Duodenal mucosa (tissue), 2 donors: ENCODE measurements around the gene GNAQ.

ENCODE experiments used
- H3K27ac ChIP-seq: one replicate; pipeline ENCODE4 v1.7.0; 2013; ENCODE audit warnings: low read depth, low read length
- H3K27me3 ChIP-seq, 2 donors: one replicate each; pipeline ENCODE4 v1.7.0; 2013; ENCODE audit warnings: low read length in 2 of 2, control low read depth in 1 of 2; ENCODE audit not compliant: insufficient read depth in 2 of 2, control insufficient read depth in 1 of 2
- H3K36me3 ChIP-seq, 2 donors: one replicate each; pipeline ENCODE4 v1.7.0; 2013; ENCODE audit warnings: low read length in 2 of 2, control low read depth in 1 of 2; ENCODE audit not compliant: insufficient read depth in 2 of 2, control insufficient read depth in 1 of 2
- H3K4me1 ChIP-seq, 2 donors: one replicate each; pipeline ENCODE4 v1.7.0; 2013; ENCODE audit warnings: low read length in 2 of 2, control low read depth in 1 of 2; ENCODE audit not compliant: insufficient read depth in 2 of 2, control insufficient read depth in 1 of 2
- H3K4me3 ChIP-seq, 2 donors: one replicate each; pipeline ENCODE4 v1.7.0; 2013; ENCODE audit warnings: low read length in 2 of 2, low read depth in 1 of 2
- H3K9ac ChIP-seq, 2 donors: one replicate each; pipeline ENCODE4 v1.7.0; 2013; ENCODE audit warnings: low read length in 2 of 2, low read depth in 1 of 2
- H3K9me3 ChIP-seq, 2 donors: one replicate each; pipeline ENCODE4 v1.7.0; 2013; ENCODE audit warnings: low read length in 2 of 2, control low read depth in 1 of 2; ENCODE audit not compliant: control insufficient read depth in 1 of 2

GNAQ gene

DNA sequence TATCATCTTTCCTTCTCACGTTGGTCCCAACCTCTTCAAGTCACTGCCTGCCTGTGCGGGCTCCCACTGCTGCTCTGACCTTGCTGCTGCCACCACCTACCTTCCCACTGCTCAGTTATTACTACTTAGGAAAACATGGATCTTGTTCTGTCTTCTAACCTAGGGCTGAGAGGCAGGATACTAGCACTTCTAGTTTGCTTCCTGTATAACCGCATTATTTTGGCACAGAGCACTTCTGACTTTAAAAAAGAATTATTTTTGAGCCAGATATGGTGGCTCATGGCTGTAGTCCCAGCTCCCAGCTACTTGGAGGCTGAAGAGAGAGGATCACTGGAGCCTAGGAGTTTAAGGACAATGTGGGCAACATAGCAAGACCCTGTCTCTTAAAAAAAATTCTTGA lies 248.1 kb downstream of the GNAQ start:
- no peaks in the 10 kb centered on the region for H3K4me1 ChIP-seq
- H3K36me3 ChIP-seq, result no peaks in the 10 kb centered on the region
- no peak overlapping the region for H3K4me3 ChIP-seq
- H3K27ac ChIP-seq, result no peak overlapping the region
- no peaks in the 10 kb centered on the region for H3K9me3 ChIP-seq
- H3K9ac ChIP-seq, result no peak overlapping the region
- H3K27me3 ChIP-seq, result no peaks in the 10 kb centered on the region

DNA sequence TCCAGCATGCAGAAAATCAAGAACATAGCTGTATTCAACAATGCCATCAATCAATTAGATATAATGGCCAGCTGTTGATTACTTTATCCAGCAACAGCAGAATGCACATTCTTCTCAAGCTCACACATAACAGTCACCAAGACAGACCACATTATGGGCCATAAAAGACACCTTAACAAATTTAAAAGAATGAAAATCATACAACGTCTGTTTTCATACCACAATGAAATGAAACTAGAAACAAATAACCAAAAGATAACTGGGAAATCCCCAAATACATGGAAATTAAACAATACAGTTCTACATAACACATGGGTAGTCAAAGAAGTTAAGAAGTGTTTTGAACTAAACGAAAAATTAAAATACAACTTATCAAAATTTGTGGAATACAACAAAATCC lies 252.6 kb downstream of the GNAQ start:
- Histone ChIP-seq H3K9me3 (peaks cover 3 to 5% of the 10 kb centered on the region in 2 donors), H3K36me3 (no peaks in the 10 kb centered on the region), H3K9ac (no peak overlapping the region)

GRCh38 chr9:77773381-77773780 lies 258.2 kb downstream of the GNAQ start:
- no peaks in the 10 kb centered on the region for H3K4me1 ChIP-seq
- H3K36me3 ChIP-seq, result no peaks in the 10 kb centered on the region
- no peak overlapping the region for H3K27ac ChIP-seq
- no peak overlapping the region for H3K9ac ChIP-seq
- H3K4me3 ChIP-seq, result no peak overlapping the region
- peaks cover 2 to 5% of the 10 kb centered on the region in 2 donors for H3K9me3 ChIP-seq
- no peaks in the 10 kb centered on the region for H3K27me3 ChIP-seq

More for the DNA sequence above, 252.6 kb downstream of the GNAQ start:
- Histone ChIP-seq H3K4me1 (no peaks in the 10 kb centered on the region), H3K4me3 (no peak overlapping the region), H3K27me3 (no peaks in the 10 kb centered on the region), H3K27ac (no peak overlapping the region)

DNA sequence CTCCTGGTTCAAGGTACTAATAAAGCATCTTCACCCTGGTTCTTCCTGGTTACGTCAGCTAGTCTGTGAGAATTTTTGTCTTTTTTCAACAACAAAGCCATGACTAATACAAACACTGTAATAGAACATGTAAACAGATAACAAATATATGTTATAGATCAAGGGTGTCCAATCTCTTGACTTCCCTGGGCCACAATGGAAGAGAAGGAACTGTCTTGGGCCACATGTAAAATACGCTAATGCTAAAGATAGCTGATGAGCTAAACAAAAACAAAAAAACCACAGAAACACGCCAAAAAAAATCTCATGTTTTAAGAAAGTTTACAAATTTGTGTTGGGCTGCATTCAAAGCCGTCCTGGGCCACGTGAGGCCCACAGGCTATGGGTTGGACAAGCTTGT lies 259.0 kb downstream of the GNAQ start:
- H3K27ac ChIP-seq, result no peak overlapping the region

DNA sequence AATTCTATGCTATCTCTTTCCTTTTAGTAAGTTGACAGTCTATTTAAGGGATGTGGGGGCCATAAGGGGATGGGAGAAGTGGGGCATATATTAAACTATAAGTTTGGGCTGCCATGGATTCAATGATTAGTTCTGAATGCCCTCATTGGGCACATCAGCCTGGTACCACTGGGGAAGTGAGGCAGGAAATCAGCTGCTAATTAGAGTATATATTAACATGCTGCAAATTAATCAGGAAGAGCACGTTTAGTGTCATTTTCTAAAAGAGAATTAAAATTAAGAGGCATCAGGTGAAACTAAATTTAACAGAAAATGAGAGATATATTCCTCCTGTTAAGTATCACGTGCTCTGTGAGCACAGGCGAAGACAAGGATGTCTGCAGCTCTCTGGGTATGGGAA lies 260.4 kb downstream of the GNAQ start:
- no peaks in the 10 kb centered on the region for H3K4me1 ChIP-seq
- H3K4me3 ChIP-seq, result no peak overlapping the region
- H3K27ac ChIP-seq, result no peak overlapping the region
- H3K9me3 ChIP-seq, result peaks cover 0 to 2% of the 10 kb centered on the region in 2 donors
- no peak overlapping the region for H3K9ac ChIP-seq
- H3K27me3 ChIP-seq, result no peaks in the 10 kb centered on the region
- no peaks in the 10 kb centered on the region for H3K36me3 ChIP-seq

More for the DNA sequence above, 259.0 kb downstream of the GNAQ start:
- Histone ChIP-seq H3K4me3 (no peak overlapping the region), H3K9ac (no peak overlapping the region), H3K4me1 (no peaks in the 10 kb centered on the region), H3K36me3 (no peaks in the 10 kb centered on the region), H3K9me3 (peaks cover 0 to 5% of the 10 kb centered on the region in 2 donors), H3K27me3 (no peaks in the 10 kb centered on the region)

GRCh38 chr9:77770340-77770739 lies 261.3 kb downstream of the GNAQ start:
- Histone ChIP-seq H3K27ac (no peak overlapping the region), H3K4me3 (no peak overlapping the region), H3K9ac (no peak overlapping the region), H3K36me3 (no peaks in the 10 kb centered on the region), H3K9me3 (no peaks in the 10 kb centered on the region), H3K4me1 (no peaks in the 10 kb centered on the region), H3K27me3 (no peaks in the 10 kb centered on the region)

DNA sequence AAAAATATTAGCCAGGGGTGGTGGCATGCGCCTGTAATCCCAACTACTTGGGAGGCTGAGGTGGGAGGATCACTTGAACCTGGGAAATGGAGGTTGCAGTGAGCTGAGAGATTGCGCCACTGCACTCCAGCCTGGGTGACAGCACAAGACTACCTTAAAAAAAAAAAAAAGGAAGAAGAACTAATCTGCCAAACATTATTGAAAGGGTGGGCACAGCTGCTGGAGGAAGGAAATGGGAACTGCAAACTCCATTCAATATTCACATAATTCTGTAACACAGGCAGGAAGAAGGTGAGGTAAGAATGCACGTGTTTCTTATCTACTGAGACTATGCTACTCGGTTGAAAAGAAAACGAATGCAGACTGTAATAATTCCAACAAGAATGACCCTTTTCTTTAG lies 262.4 kb downstream of the GNAQ start:
- no peak overlapping the region for H3K4me3 ChIP-seq
- H3K36me3 ChIP-seq, result no peaks in the 10 kb centered on the region
- no peaks in the 10 kb centered on the region for H3K4me1 ChIP-seq
- H3K9ac ChIP-seq, result no peak overlapping the region
- H3K9me3 ChIP-seq, result no peaks in the 10 kb centered on the region
- H3K27ac ChIP-seq, result no peak overlapping the region
- H3K27me3 ChIP-seq, result no peaks in the 10 kb centered on the region

GRCh38 chr9:77766587-77766986 lies 265.0 kb downstream of the GNAQ start:
- Histone ChIP-seq H3K9me3 (no peaks in the 10 kb centered on the region), H3K27me3 (no peaks in the 10 kb centered on the region), H3K4me3 (no peak overlapping the region), H3K27ac (no peak overlapping the region), H3K4me1 (peaks cover 0 to 4% of the 10 kb centered on the region in 2 donors), H3K36me3 (no peaks in the 10 kb centered on the region), H3K9ac (no peak overlapping the region)

DNA sequence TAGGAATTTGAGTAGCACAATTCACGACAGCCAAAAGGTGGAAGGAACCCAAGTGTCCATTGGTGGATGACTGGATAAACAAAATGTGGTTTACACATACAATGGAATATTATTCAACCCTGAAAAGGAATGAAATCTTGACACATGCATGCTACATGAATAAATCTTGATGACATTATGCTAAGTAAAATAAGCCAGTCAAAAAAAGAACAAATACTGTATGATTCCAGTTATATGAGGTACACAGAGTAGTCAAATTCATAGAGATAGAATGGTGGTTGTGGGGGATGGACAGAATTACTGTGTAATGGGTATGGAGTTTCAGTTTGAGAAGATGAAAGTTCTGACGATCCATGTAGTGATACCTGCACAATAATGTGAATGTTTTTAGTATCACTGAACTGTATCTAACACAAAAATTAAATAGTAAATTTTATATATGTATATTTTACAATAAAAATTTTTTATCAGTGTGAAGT lies 265.8 kb downstream of the GNAQ start:
- no peak overlapping the region for H3K4me3 ChIP-seq
- H3K9me3 ChIP-seq, result no peaks in the 10 kb centered on the region
- no peaks in the 10 kb centered on the region for H3K27me3 ChIP-seq
- peaks cover 0 to 4% of the 10 kb centered on the region in 2 donors for H3K4me1 ChIP-seq
- no peaks in the 10 kb centered on the region for H3K36me3 ChIP-seq
- H3K9ac ChIP-seq, result no peak overlapping the region
- no peak overlapping the region for H3K27ac ChIP-seq

GRCh38 chr9:77764894-77765780 lies 266.5 kb downstream of the GNAQ start:
- H3K27me3 ChIP-seq, result no peaks in the 10 kb centered on the region
- H3K9ac ChIP-seq, result no peak overlapping the region
- H3K4me3 ChIP-seq, result no peak overlapping the region
- no peaks in the 10 kb centered on the region for H3K9me3 ChIP-seq
- H3K27ac ChIP-seq, result no peak overlapping the region
- H3K36me3 ChIP-seq, result no peaks in the 10 kb centered on the region
- peaks cover 0 to 4% of the 10 kb centered on the region in 2 donors for H3K4me1 ChIP-seq
